Endothelial cell of umbilical vein (primary cell): ENCODE data around the gene KLK14. TPM values are rescaled to one million over a fixed set of nuclear protein-coding genes. Genes with fewer than 3 reads are reported as not detected.

Source experiments
- BruUV-seq: library from RNA; stranded (reverse); fragments of 400-500 nt; replicated peaks from 2 replicates; lab custom pipeline; 2021; lab: Mats Ljungman, UMichigan
- CTCF ChIA-PET: fragments of 300-600, 350-600 bp; sonication (Branson Sonifier 250); formaldehyde crosslinking; loops from one replicate; lab custom pipeline; 2021; ENCODE audit warnings: antibody characterized with exemption, inconsistent platforms; lab: Charles Lee
- POLR2A ChIA-PET: fragments of 300-600, 350-600 bp; sonication (Branson Sonifier 250); formaldehyde crosslinking; loops from one replicate; lab custom pipeline; 2021; ENCODE audit warnings: antibody characterized with exemption, inconsistent platforms; lab: Charles Lee
- DNase-seq: peaks from one replicate; pipeline ENCODE4 v3.0.0-alpha.2; 2011; ENCODE audit warnings: low read depth, low spot score
- FAIRE-seq: peaks from 2 replicates; lab custom pipeline; 2011; peaks lifted over from hg19 to GRCh38; lab: Jason Lieb, UNC
- H2AFZ ChIP-seq: 2 replicates; pipeline ENCODE4 v1.6.0; 2012; ENCODE audit warnings: low read depth, low read length, control low read depth, inconsistent platforms
- H3K27ac ChIP-seq: 2 replicates; pipeline ENCODE4 v1.5.1; 2011; ENCODE audit warnings: low read depth, mild to moderate bottlenecking, control low read depth, low read length, moderate library complexity; ENCODE audit not compliant: insufficient read depth
- H3K27me3 ChIP-seq, 2 experiments: 2 replicates each; pipeline versions ENCODE4 v1.6.0 to v1.6.1; 2011; ENCODE audit warnings: low read length in 2 of 2, mixed read lengths in 1 of 2; ENCODE audit not compliant: control insufficient read depth in 2 of 2, insufficient read depth in 2 of 2
- H3K36me3 ChIP-seq, 2 experiments: 2 replicates in 1 of 2; 3 replicates in 1 of 2; pipeline ENCODE4 v1.5.1; 2011; ENCODE audit warnings: low read length in 2 of 2, mild to moderate bottlenecking in 1 of 2, moderate library complexity in 1 of 2; ENCODE audit not compliant: control insufficient read depth in 2 of 2, insufficient read depth in 2 of 2; ENCODE audit errors: extremely low read depth in 1 of 2
- H3K4me1 ChIP-seq: 3 replicates; pipeline ENCODE4 v1.5.1; 2011; ENCODE audit warnings: mild to moderate bottlenecking, low read length; ENCODE audit not compliant: control insufficient read depth, insufficient read depth; ENCODE audit errors: extremely low read depth
- H3K4me2 ChIP-seq: 2 replicates; pipeline ENCODE4 v1.6.1; 2011; ENCODE audit warnings: low read length, control low read depth, mixed read lengths; ENCODE audit not compliant: insufficient read depth
- H3K4me3 ChIP-seq, 3 experiments: fragments of 200-600 bp in 1 of 3; sonication (generic), shearing (Covaris generic) in 1 of 3; replicated peaks in 1 of 3; 2 replicates each; pipeline ENCODE4 v1.5.1; 2011 to 2016; ENCODE audit warnings: control low read depth in 3 of 3, low read length in 3 of 3, mild to moderate bottlenecking in 2 of 3, inconsistent platforms in 1 of 3, low read depth in 1 of 3, moderate library complexity in 1 of 3; ENCODE audit not compliant: insufficient read depth in 1 of 3
- H3K79me2 ChIP-seq: 2 replicates; pipeline ENCODE4 v1.6.0; 2012; ENCODE audit warnings: low read length, inconsistent platforms; ENCODE audit not compliant: control insufficient read depth, insufficient read depth
- H3K9ac ChIP-seq: replicated peaks from 2 replicates; pipeline ENCODE3; 2011; ENCODE audit warnings: low read length, control low read depth; ENCODE audit not compliant: insufficient read depth; ENCODE audit errors: extremely low read depth
- H3K9me1 ChIP-seq: replicated peaks from 3 replicates; pipeline ENCODE4 v1.6.0; 2011; ENCODE audit warnings: mild to moderate bottlenecking, low read length; ENCODE audit not compliant: control insufficient read depth, insufficient read depth; ENCODE audit errors: extremely low read depth
- H3K9me3 ChIP-seq: replicated peaks from 2 replicates; pipeline ENCODE4 v1.5.1; 2012; ENCODE audit warnings: low read length, inconsistent platforms; ENCODE audit not compliant: control insufficient read depth, insufficient read depth
- H4K20me1 ChIP-seq: replicated peaks from 2 replicates; pipeline ENCODE3; 2011; ENCODE audit warnings: mild to moderate bottlenecking, low read length; ENCODE audit not compliant: control insufficient read depth, insufficient read depth; ENCODE audit errors: extremely low read depth
- CTCF ChIP-seq, 2 donors: IDR thresholded peaks; 1 replicate in 1 of 2; 2 replicates in 1 of 2; pipeline ENCODE4 v1.5.1; 2011; ENCODE audit warnings: low read length in 2 of 2, mild to moderate bottlenecking in 2 of 2, moderate library complexity in 2 of 2, control low read depth in 1 of 2, inconsistent platforms in 1 of 2, low read depth in 1 of 2; ENCODE audit not compliant: insufficient read depth in 1 of 2; ENCODE audit errors: extremely low read depth in 1 of 2
- EZH2 ChIP-seq: IDR thresholded peaks from 2 replicates; pipeline ENCODE4 v1.6.1; 2012; ENCODE audit warnings: borderline replicate concordance, low read depth, mild to moderate bottlenecking, moderate library complexity, low read length, inconsistent platforms; ENCODE audit not compliant: severe bottlenecking
- FOS ChIP-seq: IDR thresholded peaks from 2 replicates; pipeline ENCODE4 v1.6.1; 2011; ENCODE audit warnings: mild to moderate bottlenecking, low read length, moderate library complexity, borderline replicate concordance; ENCODE audit not compliant: insufficient read depth
- GATA2 ChIP-seq: IDR thresholded peaks from 2 replicates; pipeline ENCODE4 v1.7.0; 2011; ENCODE audit warnings: low read depth, mild to moderate bottlenecking, moderate library complexity, mixed read lengths, low read length; ENCODE audit not compliant: insufficient read length, insufficient read depth
- JUN ChIP-seq: IDR thresholded peaks from 2 replicates; pipeline ENCODE4 v1.6.1; 2011; ENCODE audit warnings: borderline replicate concordance, low read depth; ENCODE audit not compliant: insufficient read length, insufficient read depth
- MYC ChIP-seq: IDR thresholded peaks from one replicate; pipeline ENCODE4 v1.6.1; 2011; ENCODE audit warnings: mild to moderate bottlenecking, low read depth, low read length
- POLR2A ChIP-seq: IDR thresholded peaks from 2 replicates; pipeline ENCODE4 v1.6.1; 2012; ENCODE audit warnings: low read depth, mild to moderate bottlenecking, control low read depth, low read length
- POLR2AphosphoS5 ChIP-seq: IDR thresholded peaks from 2 replicates; pipeline ENCODE4 v1.6.1; 2012; ENCODE audit warnings: low read depth, mild to moderate bottlenecking, control low read depth, low read length, moderate library complexity; ENCODE audit not compliant: insufficient read depth
- dilution Hi-C: fragments of 300-500 bp; cut with MboI; formaldehyde crosslinking; loops from one replicate; pipeline ENCODE4 v1.15.0; 2019; ENCODE audit warnings: low sequenced_read_pairs; ENCODE audit not compliant: extremely low pct_ligation_motif_present
- intact Hi-C: fragments of 100-400 bp; cut with micrococcal nuclease; formaldehyde crosslinking; loops from one replicate; pipeline ENCODE4 v1.10.0; 2022
- polyA plus RNA-seq, 4 experiments: library from polyadenylated mRNA; depleted of rRNA in 3 of 4; stranded (reverse) in 3 of 4; unstranded in 1 of 4; fragments of >200 nt; gene quantifications; 2 replicates each; pipeline versions ENCODE4 v1.2.1 to v1.2.3, GENCODE V29; 2011 to 2012; ENCODE audit warnings: missing spikeins in 1 of 4
- total RNA-seq: library from RNA; stranded (reverse); gene quantifications from 2 replicates; pipeline ENCODE4 v1.2.3, GENCODE V29; 2021
- TF ChIP-seq, protein P1 (sequence below): IDR thresholded peaks from 2 replicates; pipeline ENCODE4 v1.6.1; 2011; ENCODE audit not compliant: insufficient read depth, insufficient read length

KLK14 gene
- total and polyA plus RNA-seq, 2 donors (not counting 3 experiments of a cell fraction or from before 2014, with no cell fraction given) = 0.12 TPM; not detected in 1

- intact Hi-C loops = no loop called here
Observed at GRCh38 chr19:51123802-51124201, 41.1 kb upstream of the KLK14 start.

More at GRCh38 chr19:51123802-51124201, 41.1 kb upstream of the KLK14 start:
- no peak for DNase-seq
- CTCF ChIA-PET = interaction anchor here (1.0 kb wide), 1 partner anchor 537 kb away, joined by 3 read pairs; no protein-coding TSS in a partner anchor
- TF ChIP-seq EZH2 (no peak), MYC (no peak), FOS (no peak), POLR2AphosphoS5 (no peak), POLR2A (no peak), JUN (no peak), GATA2 (no peak), CTCF (IDR thresholded peaks at IDR 0.05; ENCODE audit: extremely low read depth in 1 of 2, insufficient read depth in 1 of 2, low read depth in 1 of 2, low read length in 2 of 2) (no peak)
- TF ChIP-seq, protein P1, sequence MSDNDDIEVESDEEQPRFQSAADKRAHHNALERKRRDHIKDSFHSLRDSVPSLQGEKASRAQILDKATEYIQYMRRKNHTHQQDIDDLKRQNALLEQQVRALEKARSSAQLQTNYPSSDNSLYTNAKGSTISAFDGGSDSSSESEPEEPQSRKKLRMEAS = no peak
- Histone ChIP-seq H3K4me2 (no peak overlapping the region), H3K36me3 (no peaks in the 10 kb centered on the region), H3K9me3 (no peaks in the 10 kb centered on the region), H3K4me3 (no peak overlapping the region), H3K9ac (no peak overlapping the region), H3K27ac (no peak overlapping the region), H2AFZ (no peak overlapping the region), H3K79me2 (no peaks in the 10 kb centered on the region), H4K20me1 (no peaks in the 10 kb centered on the region), H3K4me1 (peaks cover 8% of the 10 kb centered on the region), H3K9me1 (no peaks in the 10 kb centered on the region), H3K27me3 (no peaks in the 10 kb centered on the region)
- no peak for FAIRE-seq
- POLR2A ChIA-PET = no interaction called here
- dilution Hi-C loops = no loop called here
- no TSS peak for BruUV-seq
